Measurements from ENCODE around the gene IRGQ. TPM values are rescaled to one million over a fixed set of nuclear protein-coding genes. Genes with fewer than 3 reads are reported as not detected.

Gene IRGQ
- total RNA-seq, 6 donors from 2014 or later: 17.2 to 25.1 (median 23.2) TPM

GRCh38 chr19:43594710-43595604 lies 977 bp downstream of the IRGQ start:
- peak; percentile 65 to 89 for DNase-seq
- ATAC-seq (ENCODE audit: low FRiP score in 2 of 2): peak; percentile 45 to 49
- Histone ChIP-seq H3K9me3 (no peaks in the 10 kb centered on the region), H3K4me1 (peaks cover 28 to 48% (median 36%) of the 10 kb centered on the region in 4 donors), H3K27me3 (no peaks in the 10 kb centered on the region), H3K4me3 (peak overlapping the region; percentile 55 to 75 (median 60)), H3K27ac (peak overlapping the region; percentile 93 to 98 (median 96)), H3K36me3 (peaks cover 15 to 51% (median 35%) of the 10 kb centered on the region in 4 donors)
- TF ChIP-seq EP300 (IDR thresholded peaks at IDR 0.05) (no peak), POLR2A (IDR thresholded peaks at IDR 0.05) (peak in 1 of 4 donors; percentile 33), CTCF (IDR thresholded peaks at IDR 0.05) (peak; percentile 55 to 83 (median 76)), POLR2AphosphoS5 (IDR thresholded peaks at IDR 0.05) (peak in 1 of 2 donors; percentile 4)
- WGBS, 2 donors: 5 to 7% methylated on average over 13 to 48 of the region's 64 CpGs

DNA sequence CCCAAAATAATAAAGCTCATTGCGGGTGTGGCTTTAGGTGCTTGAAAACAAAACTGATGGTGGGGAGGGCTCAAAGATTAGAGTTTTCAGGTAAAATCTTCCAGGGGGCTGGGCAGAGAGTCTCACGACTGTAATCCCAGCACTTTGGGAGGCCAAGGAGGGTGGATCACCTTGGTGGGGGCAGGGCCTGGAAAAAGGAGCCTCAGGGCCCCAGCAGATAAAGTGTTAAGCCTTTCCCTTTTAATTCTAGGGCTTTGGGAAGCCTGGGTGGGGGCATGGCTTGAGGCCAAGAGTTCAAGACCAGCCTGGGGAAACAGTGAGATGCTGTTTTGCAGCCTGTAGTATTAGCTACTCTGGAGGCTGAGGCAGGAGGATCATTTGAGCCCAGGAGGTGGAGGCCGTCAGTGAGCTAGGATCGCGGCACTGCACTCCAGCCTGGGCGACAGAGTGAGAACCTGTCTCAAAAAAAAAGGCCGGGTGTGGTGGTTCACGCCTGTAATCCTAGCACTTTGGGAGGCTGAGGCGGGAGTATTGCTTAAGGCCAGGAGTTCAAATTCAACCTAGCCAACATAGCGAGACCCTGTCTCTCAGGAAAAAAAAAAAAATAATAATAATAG lies 1.7 kb downstream of the IRGQ start:
- Histone ChIP-seq H3K27me3 (no peaks in the 10 kb centered on the region), H3K4me3 (peak overlapping the region in 3 of 4 donors; percentile 59 to 75 (median 62)), H3K36me3 (peaks cover 14 to 49% (median 33%) of the 10 kb centered on the region in 4 donors), H3K9me3 (no peaks in the 10 kb centered on the region), H3K27ac (peak overlapping the region in 2 of 4 donors; percentile 93 to 97), H3K4me1 (peaks cover 28 to 48% (median 36%) of the 10 kb centered on the region in 4 donors)
- ATAC-seq (ENCODE audit: low FRiP score in 2 of 2) (no peak), DNase-seq (no peak)
- WGBS, 2 donors: 91 to 98% methylated on average over 10 of the region's 10 CpGs
- TF ChIP-seq POLR2A (IDR thresholded peaks at IDR 0.05) (no peak), POLR2AphosphoS5 (IDR thresholded peaks at IDR 0.05) (no peak)

DNA sequence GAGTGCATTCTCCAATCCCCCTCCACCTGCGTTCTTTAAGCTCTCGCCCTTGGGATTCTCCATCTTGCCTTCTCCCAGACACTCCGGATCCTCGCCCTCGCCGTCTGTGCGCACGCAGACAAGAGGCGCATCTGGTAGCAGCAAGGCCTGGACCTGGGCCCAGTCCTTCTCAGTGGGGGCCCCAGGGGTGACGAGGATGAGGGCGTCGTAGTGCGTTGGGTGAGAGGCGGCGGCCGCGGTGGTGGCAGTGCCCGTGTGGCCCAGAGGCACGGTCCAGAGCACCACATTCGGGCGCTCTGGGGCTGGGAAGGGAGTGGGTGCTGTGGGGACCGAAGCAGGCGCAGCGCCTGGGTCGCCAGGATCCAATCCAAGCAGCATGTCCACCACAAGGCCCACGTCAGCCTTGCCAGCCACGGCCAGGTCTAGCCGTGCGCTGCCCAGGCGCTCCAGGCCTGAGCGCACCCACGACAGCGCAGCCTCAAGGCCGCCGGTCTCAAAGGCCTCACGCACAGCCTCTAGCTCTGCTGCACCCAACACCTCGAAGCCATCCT lies 3.1 kb downstream of the IRGQ start:
- no peak overlapping the region for H3K4me3 ChIP-seq
- no peak overlapping the region for H3K27ac ChIP-seq
- TF ChIP-seq CTCF (IDR thresholded peaks at IDR 0.05): no peak
- no peak for TF ChIP-seq POLR2AphosphoS5 (IDR thresholded peaks at IDR 0.05)
- no peak for TF ChIP-seq EP300 (IDR thresholded peaks at IDR 0.05)
- TF ChIP-seq POLR2A (IDR thresholded peaks at IDR 0.05): no peak
- WGBS, 2 donors: 91 to 96% methylated on average over 24 to 36 of the region's 37 CpGs
- no peaks in the 10 kb centered on the region for H3K9me3 ChIP-seq
- ATAC-seq (ENCODE audit: low FRiP score in 2 of 2) (no peak), DNase-seq (no peak)
- H3K27me3 ChIP-seq: no peaks in the 10 kb centered on the region
- peaks cover 27 to 42% (median 31%) of the 10 kb centered on the region in 4 donors for H3K4me1 ChIP-seq
- H3K36me3 ChIP-seq: peaks cover 14 to 45% (median 28%) of the 10 kb centered on the region in 4 donors

DNA sequence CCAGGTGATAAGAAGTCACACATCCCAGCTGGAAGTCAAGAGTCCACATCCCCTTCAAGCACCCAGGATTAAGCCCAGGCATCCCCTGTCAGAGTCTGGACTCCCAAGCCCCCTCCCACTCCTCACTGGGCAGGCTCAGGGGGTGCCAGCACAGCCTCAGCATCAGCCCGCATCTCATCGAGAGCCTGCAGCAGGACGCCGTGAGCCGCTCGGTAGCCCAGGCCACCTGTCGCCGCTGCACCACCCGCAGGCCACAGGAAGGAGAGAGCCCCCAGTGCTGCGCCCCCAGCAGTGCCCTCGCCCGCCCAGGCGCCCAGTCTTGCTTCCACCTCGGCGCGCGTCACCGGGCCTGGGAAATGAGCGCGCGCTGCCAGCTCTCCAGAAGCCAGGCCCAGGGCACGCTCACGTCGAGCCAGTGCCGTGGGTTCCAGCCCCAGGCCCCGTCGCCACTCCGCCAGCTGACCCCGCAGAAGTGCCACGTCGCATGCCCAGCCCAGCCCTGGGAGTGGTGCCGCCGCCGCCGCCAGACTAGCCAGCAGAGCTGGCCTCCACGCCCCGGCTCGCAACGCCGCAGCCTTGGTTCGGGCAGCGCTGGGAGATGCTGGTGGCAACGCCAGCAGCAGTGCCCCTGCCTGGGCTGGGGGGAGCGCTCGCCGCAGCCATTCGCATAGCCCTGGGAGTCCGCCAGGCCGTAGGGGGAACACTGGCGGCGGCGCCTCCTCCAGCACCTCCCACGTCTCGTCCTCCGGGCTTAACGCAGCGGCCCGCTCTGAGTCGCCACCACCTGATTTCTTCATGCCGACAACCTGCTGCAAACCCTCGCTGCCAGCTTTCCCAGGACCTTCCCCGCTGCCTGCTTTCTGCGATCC lies 3.8 kb downstream of the IRGQ start:
- Histone ChIP-seq H3K27ac (no peak overlapping the region), H3K4me3 (no peak overlapping the region), H3K4me1 (peaks cover 19 to 35% (median 24%) of the 10 kb centered on the region in 4 donors), H3K27me3 (no peaks in the 10 kb centered on the region), H3K9me3 (no peaks in the 10 kb centered on the region), H3K36me3 (peaks cover 14 to 45% (median 28%) of the 10 kb centered on the region in 4 donors)
- peak in 1 of 2 donors; percentile 85 for DNase-seq
- WGBS, 2 donors: 96 to 98% methylated on average over 27 to 50 of the region's 63 CpGs
- TF ChIP-seq POLR2A (IDR thresholded peaks at IDR 0.05) (no peak), CTCF (IDR thresholded peaks at IDR 0.05) (no peak), POLR2AphosphoS5 (IDR thresholded peaks at IDR 0.05) (no peak), EP300 (IDR thresholded peaks at IDR 0.05) (no peak)
- no peak for ATAC-seq (ENCODE audit: low FRiP score in 2 of 2)
